Loucy (cell line): ENCODE results near the gene ATG2A.

ENCODE experiments used
- CTCF ChIP-seq: fragments of 200-600 bp; sonication (generic); conservative IDR thresholded peaks from 2 replicates; pipeline ENCODE4 v1.5.1; 2014; ENCODE audit warnings: mild to moderate bottlenecking, antibody characterized with exemption, low read length
- EZH2phosphoT487 ChIP-seq: fragments of 200-600 bp; IDR thresholded peaks from 2 replicates; pipeline ENCODE4 v1.6.1; 2018; ENCODE audit warnings: antibody characterized with exemption, mild to moderate bottlenecking, moderate library complexity, borderline replicate concordance

- TF ChIP-seq CTCF (peak; percentile 36), EZH2phosphoT487 (no peak)
These were observed 47.3 kb downstream of the ATG2A start for GRCh38 chr11:64869571-64870175.
